ENCODE measurements around the gene MSL3. TPM values are rescaled to one million over a fixed set of nuclear protein-coding genes. Genes with fewer than 3 reads are reported as not detected.

Gene MSL3
- total RNA-seq, 1 experiment from 2014 or later = 13.4 TPM

DNA sequence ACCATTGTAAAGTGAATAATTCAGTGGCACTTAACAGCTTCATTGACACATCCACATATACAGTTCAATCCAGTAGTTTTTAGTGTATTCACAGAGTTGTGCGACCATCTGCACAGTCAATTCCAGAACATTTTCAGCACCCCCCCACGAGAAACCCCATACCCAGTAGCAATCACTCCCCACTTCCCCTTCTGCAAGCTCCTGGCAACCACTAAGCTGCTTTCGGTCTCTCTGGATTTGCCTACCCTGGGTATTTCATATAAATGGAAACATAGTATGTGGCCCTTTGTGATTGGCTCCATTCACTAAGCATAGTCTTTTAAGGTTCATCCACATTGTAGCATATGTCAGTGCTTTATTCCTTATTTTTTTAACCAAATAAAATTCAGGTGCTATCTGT is 10.0 kb downstream of the MSL3 start (continued):
- TF ChIP-seq, protein P1, sequence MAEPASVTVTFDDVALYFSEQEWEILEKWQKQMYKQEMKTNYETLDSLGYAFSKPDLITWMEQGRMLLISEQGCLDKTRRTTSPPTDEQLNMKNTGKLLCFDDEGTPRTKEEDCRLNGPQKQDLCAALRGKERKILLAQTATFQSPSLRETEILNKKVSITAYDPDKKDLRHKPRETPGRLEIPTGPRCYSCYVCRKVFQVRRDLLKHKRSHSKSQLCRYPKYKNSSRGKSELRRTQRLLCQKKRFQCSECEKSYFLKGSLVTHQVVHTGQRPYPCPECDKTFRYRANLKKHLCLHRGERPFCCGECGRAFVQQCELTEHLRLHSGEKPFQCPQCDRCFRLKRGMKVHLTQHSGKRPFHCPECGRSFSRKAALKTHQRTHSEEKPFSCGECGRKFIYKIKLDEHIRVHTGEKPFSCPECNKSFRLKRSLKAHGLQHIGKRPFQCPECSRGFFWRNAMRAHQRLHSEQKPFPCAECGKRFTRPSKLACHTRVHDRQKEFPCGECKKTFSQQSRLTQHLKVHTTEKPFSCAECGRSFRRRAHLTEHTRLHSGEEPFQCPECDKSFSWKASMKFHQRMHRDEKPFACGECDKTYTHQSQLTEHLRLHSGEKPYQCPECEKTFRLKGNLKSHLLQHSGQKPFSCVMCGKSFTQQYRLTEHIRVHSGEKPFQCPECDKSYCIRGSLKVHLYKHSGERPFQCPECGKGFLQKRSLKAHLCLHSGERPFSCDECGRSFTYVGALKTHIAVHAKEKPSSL (CRISPR knock-in tag; conservative IDR thresholded peaks at IDR 0.05) = no peak

DNA sequence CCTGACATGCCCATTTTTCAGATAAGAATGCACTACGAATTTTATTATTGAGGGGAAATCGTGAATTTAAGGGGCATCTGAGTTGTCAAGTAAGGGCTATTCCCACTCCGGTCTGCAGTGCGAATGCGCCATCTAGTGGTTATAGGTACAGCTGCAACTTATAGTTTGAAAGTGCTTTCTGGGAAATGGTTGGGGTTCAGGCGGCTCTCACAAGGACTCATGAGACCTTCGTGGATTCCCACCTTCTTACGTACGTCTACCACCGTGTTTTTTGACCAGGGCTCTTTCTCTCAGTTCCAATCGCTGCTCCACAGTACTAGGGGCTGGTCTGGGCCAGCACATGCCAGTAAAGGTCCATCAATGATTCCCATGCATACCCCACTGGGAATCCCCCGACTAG is 12.3 kb downstream of the MSL3 start:
- Mint-ChIP-seq H3K9me3 (no peaks in the 10 kb centered on the region), H3K4me1 (no peaks in the 10 kb centered on the region)
- DNase-seq (ENCODE audit: low spot score) = peak; percentile 17

DNA sequence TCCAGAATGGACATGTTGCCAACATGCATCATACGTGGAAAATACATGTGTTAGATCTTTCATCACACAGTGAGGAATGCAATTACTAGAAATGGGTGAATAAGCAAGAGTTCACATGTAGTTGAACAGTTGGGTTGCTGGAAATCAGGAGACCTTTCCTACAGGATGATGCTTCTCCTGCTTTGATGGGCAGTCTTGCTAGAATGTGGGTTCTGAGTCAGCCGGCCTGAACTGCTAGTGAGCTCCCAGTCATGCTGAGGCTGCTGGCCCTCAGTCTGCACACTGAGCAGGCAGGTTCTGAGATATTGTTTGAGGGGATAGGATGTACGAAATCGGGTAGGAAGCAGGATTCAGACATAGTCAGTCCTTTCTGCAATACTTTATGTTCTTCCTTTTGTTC is 20.2 kb downstream of the MSL3 start:
- CTCF ChIA-PET = interaction anchor here (1.4 kb wide), 1 partner anchor 9 kb away, joined by 5 read pairs; no protein-coding TSS in a partner anchor
- no peak overlapping the region for H3K27ac Mint-ChIP-seq

More for the DNA sequence above, 12.3 kb downstream of the MSL3 start:
- no peaks in the 10 kb centered on the region for H3K27me3 Mint-ChIP-seq (ENCODE audit: low read depth)
- TF ChIP-seq, protein P2, sequence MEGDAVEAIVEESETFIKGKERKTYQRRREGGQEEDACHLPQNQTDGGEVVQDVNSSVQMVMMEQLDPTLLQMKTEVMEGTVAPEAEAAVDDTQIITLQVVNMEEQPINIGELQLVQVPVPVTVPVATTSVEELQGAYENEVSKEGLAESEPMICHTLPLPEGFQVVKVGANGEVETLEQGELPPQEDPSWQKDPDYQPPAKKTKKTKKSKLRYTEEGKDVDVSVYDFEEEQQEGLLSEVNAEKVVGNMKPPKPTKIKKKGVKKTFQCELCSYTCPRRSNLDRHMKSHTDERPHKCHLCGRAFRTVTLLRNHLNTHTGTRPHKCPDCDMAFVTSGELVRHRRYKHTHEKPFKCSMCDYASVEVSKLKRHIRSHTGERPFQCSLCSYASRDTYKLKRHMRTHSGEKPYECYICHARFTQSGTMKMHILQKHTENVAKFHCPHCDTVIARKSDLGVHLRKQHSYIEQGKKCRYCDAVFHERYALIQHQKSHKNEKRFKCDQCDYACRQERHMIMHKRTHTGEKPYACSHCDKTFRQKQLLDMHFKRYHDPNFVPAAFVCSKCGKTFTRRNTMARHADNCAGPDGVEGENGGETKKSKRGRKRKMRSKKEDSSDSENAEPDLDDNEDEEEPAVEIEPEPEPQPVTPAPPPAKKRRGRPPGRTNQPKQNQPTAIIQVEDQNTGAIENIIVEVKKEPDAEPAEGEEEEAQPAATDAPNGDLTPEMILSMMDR (IDR thresholded peaks at IDR 0.05) = peak; percentile 67
- no peak for TF ChIP-seq TCF7 (CRISPR knock-in tag; IDR thresholded peaks at IDR 0.05; ENCODE audit: low read depth)
- no peak overlapping the region for H3K27ac Mint-ChIP-seq
- ATAC-seq = peak; percentile 78
- ChIA-PET CTCF (interaction anchor here (2.2 kb wide), 1 partner anchor 11 kb away, joined by 10 read pairs; no protein-coding TSS in a partner anchor), POLR2A (no interaction called here)
- no peak overlapping the region for H3K4me3 Mint-ChIP-seq
- peaks cover 2% of the 10 kb centered on the region for H3K36me3 Mint-ChIP-seq

More for the DNA sequence above, 20.2 kb downstream of the MSL3 start:
- H3K4me3 Mint-ChIP-seq = no peak overlapping the region
- no peak for TF ChIP-seq HMGA2 (CRISPR knock-in tag; IDR thresholded peaks at IDR 0.05)
- TF ChIP-seq PREB (CRISPR knock-in tag; IDR thresholded peaks at IDR 0.05; ENCODE audit: borderline replicate concordance) = no peak
- TF ChIP-seq ESRRA (CRISPR knock-in tag; IDR thresholded peaks at IDR 0.05; ENCODE audit: borderline replicate concordance) = no peak
- TF ChIP-seq ZNF121 (CRISPR knock-in tag; IDR thresholded peaks at IDR 0.05) = no peak
- no peak for TF ChIP-seq OVOL2 (CRISPR knock-in tag; IDR thresholded peaks at IDR 0.05; ENCODE audit: borderline replicate concordance)
- TF ChIP-seq EMX1 (CRISPR knock-in tag; IDR thresholded peaks at IDR 0.05) = no peak
- TF ChIP-seq FOXJ3 (CRISPR knock-in tag; IDR thresholded peaks at IDR 0.05; ENCODE audit: borderline replicate concordance) = no peak
- no peak for TF ChIP-seq NFE2L1 (CRISPR knock-in tag; IDR thresholded peaks at IDR 0.05)
- no peak for TF ChIP-seq NFYB (CRISPR knock-in tag; conservative IDR thresholded peaks at IDR 0.05; ENCODE audit: low read depth)
- no peak for TF ChIP-seq CBFB (CRISPR knock-in tag; IDR thresholded peaks at IDR 0.05; ENCODE audit: low read depth)
- TF ChIP-seq SMAD3 (CRISPR knock-in tag; IDR thresholded peaks at IDR 0.05; ENCODE audit: borderline replicate concordance) = no peak
- no peak for TF ChIP-seq GRHL2 (CRISPR knock-in tag; IDR thresholded peaks at IDR 0.05; ENCODE audit: insufficient replicate concordance, severe bottlenecking)
- TF ChIP-seq JAZF1 (CRISPR knock-in tag; IDR thresholded peaks at IDR 0.05) = no peak
- no peak for TF ChIP-seq GTF2I (CRISPR knock-in tag; conservative IDR thresholded peaks at IDR 0.05)
- TF ChIP-seq, protein P3, sequence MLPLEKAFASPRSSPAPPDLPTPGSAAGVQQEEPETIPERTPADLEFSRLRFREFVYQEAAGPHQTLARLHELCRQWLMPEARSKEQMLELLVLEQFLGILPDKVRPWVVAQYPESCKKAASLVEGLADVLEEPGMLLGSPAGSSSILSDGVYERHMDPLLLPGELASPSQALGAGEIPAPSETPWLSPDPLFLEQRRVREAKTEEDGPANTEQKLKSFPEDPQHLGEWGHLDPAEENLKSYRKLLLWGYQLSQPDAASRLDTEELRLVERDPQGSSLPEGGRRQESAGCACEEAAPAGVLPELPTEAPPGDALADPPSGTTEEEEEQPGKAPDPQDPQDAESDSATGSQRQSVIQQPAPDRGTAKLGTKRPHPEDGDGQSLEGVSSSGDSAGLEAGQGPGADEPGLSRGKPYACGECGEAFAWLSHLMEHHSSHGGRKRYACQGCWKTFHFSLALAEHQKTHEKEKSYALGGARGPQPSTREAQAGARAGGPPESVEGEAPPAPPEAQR (CRISPR knock-in tag; IDR thresholded peaks at IDR 0.05) = no peak
- TF ChIP-seq, protein P4, sequence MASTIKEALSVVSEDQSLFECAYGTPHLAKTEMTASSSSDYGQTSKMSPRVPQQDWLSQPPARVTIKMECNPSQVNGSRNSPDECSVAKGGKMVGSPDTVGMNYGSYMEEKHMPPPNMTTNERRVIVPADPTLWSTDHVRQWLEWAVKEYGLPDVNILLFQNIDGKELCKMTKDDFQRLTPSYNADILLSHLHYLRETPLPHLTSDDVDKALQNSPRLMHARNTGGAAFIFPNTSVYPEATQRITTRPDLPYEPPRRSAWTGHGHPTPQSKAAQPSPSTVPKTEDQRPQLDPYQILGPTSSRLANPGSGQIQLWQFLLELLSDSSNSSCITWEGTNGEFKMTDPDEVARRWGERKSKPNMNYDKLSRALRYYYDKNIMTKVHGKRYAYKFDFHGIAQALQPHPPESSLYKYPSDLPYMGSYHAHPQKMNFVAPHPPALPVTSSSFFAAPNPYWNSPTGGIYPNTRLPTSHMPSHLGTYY (CRISPR knock-in tag; IDR thresholded peaks at IDR 0.05) = no peak
- no peak for TF ChIP-seq FOXP1 (CRISPR knock-in tag; IDR thresholded peaks at IDR 0.05; ENCODE audit: borderline replicate concordance)
- TF ChIP-seq SP1 (CRISPR knock-in tag; conservative IDR thresholded peaks at IDR 0.05) = no peak
- H3K4me1 Mint-ChIP-seq = no peaks in the 10 kb centered on the region
- no peaks in the 10 kb centered on the region for H3K27me3 Mint-ChIP-seq (ENCODE audit: low read depth)
- ATAC-seq (no peak), DNase-seq (ENCODE audit: low spot score) (no peak)
- no peaks in the 10 kb centered on the region for H3K36me3 Mint-ChIP-seq
- H3K9me3 Mint-ChIP-seq = no peaks in the 10 kb centered on the region
- POLR2A ChIA-PET = no interaction called here
